B cell (primary cell): Measurements from ENCODE around the gene NT5C1B. TPM values are rescaled to one million over a fixed set of nuclear protein-coding genes. Genes with fewer than 3 reads are reported as not detected.

Experiments
- ATAC-seq: fragments of 200-7000 bp; cut with Tn5 transposase; one replicate; pipeline ENCODE4 v1.10.0; 2021; ENCODE audit warnings: low read depth, mild to moderate bottlenecking, moderate number of reproducible peaks, moderate library complexity
- CTCF ChIA-PET: fragments of 350-600 bp; sonication (Branson Sonifier 250); formaldehyde crosslinking; loops from one replicate; lab custom pipeline; 2021; ENCODE audit warnings: antibody characterized with exemption, inconsistent platforms; lab: Charles Lee
- POLR2A ChIA-PET: fragments of 350-600 bp; sonication (Branson Sonifier 250); formaldehyde crosslinking; loops from one replicate; lab custom pipeline; 2021; ENCODE audit warnings: antibody characterized with exemption; lab: Charles Lee
- DNase-seq: peaks from one replicate; pipeline ENCODE4 v3.0.0; 2013
- H2AFZ ChIP-seq: 2 replicates; pipeline ENCODE4 v1.6.1; 2012; ENCODE audit warnings: mild to moderate bottlenecking, low read depth, low read length; ENCODE audit not compliant: insufficient read depth, poor library complexity, severe bottlenecking
- H3K27ac ChIP-seq, 2 donors: 1 replicate in 1 of 2; 2 replicates in 1 of 2; pipeline ENCODE4 v1.5.1; 2012 to 2013; ENCODE audit warnings: low read length in 2 of 2, mild to moderate bottlenecking in 2 of 2, moderate library complexity in 1 of 2
- H3K27me3 ChIP-seq, 4 experiments: fragments of 200-600 bp in 1 of 4; sonication (generic) in 1 of 4; replicated peaks in 1 of 4; 1 replicate in 2 of 4; 2 replicates in 2 of 4; pipeline versions ENCODE4 v1.6.1 to v1.7.0; 2013 to 2016; ENCODE audit warnings: low read length in 3 of 4, mild to moderate bottlenecking in 2 of 4, mixed read lengths in 1 of 4, moderate library complexity in 1 of 4; ENCODE audit not compliant: insufficient read depth in 4 of 4, control insufficient read depth in 3 of 4; ENCODE audit errors: control extremely low read depth in 1 of 4
- H3K36me3 ChIP-seq, 2 experiments: replicated peaks in 1 of 2; 1 replicate in 1 of 2; 2 replicates in 1 of 2; pipeline versions ENCODE4 v1.6.1 to v1.7.1; 2013; ENCODE audit warnings: low read length in 1 of 2; ENCODE audit not compliant: insufficient read depth in 2 of 2, control insufficient read depth in 1 of 2; ENCODE audit errors: control extremely low read depth in 1 of 2, extremely low read depth in 1 of 2
- H3K4me1 ChIP-seq, 2 donors: fragments of 200-600 bp in 1 of 2; sonication (generic) in 1 of 2; 1 replicate in 1 of 2; 2 replicates in 1 of 2; pipeline versions ENCODE4 v1.5.1 to v1.6.1; 2013 to 2017; ENCODE audit warnings: low read length in 2 of 2; ENCODE audit not compliant: control insufficient read depth in 2 of 2, insufficient read depth in 2 of 2
- H3K4me2 ChIP-seq: replicated peaks from 2 replicates; pipeline ENCODE3; 2012; ENCODE audit warnings: mild to moderate bottlenecking, low read depth, low read length; ENCODE audit not compliant: poor library complexity, severe bottlenecking
- H3K4me3 ChIP-seq, 5 experiments: fragments of 200-600 bp in 1 of 5; sonication (generic) in 1 of 5; 1 replicate in 3 of 5; 2 replicates in 2 of 5; pipeline versions ENCODE4 v1.5.1 to v1.7.0; 2011 to 2016; ENCODE audit warnings: low read length in 4 of 5, mild to moderate bottlenecking in 4 of 5, low read depth in 2 of 5, control low read depth in 1 of 5, moderate library complexity in 1 of 5; ENCODE audit not compliant: insufficient read depth in 1 of 5; ENCODE audit errors: control extremely low read depth in 1 of 5, extremely low read depth in 1 of 5
- H3K79me2 ChIP-seq: fragments of 200-600 bp; sonication (generic); one replicate; pipeline ENCODE4 v1.6.0; 2016; ENCODE audit warnings: low read length; ENCODE audit not compliant: control insufficient read depth, insufficient read depth
- H3K9ac ChIP-seq: fragments of 200-600 bp; sonication (generic); 2 replicates; pipeline ENCODE4 v1.6.1; 2017; ENCODE audit warnings: mild to moderate bottlenecking, low read length, moderate library complexity
- H3K9me3 ChIP-seq, 3 donors: one replicate each; pipeline versions ENCODE4 v1.6.1 to v1.7.1; 2013; ENCODE audit warnings: low read length in 2 of 3; ENCODE audit not compliant: control insufficient read depth in 2 of 3, insufficient read depth in 1 of 3; ENCODE audit errors: control extremely low read depth in 1 of 3
- H4K20me1 ChIP-seq: 2 replicates; pipeline ENCODE4 v1.6.0; 2012; ENCODE audit warnings: mild to moderate bottlenecking, low read length; ENCODE audit not compliant: insufficient read depth, control insufficient read depth, poor library complexity, severe bottlenecking
- H3K27ac Mint-ChIP-seq: one replicate; pipeline ENCODE4 v1.8.0; 2021; ENCODE audit warnings: mixed read lengths
- H3K27me3 Mint-ChIP-seq: one replicate; pipeline ENCODE4 v1.8.0; 2021; ENCODE audit warnings: mixed read lengths
- H3K4me1 Mint-ChIP-seq: one replicate; pipeline ENCODE4 v1.8.0; 2021; ENCODE audit warnings: mixed read lengths
- H3K4me3 Mint-ChIP-seq: one replicate; pipeline ENCODE4 v1.8.0; 2021; ENCODE audit warnings: mixed read lengths
- H3K9me3 Mint-ChIP-seq: one replicate; pipeline ENCODE4 v1.8.0; 2022; ENCODE audit warnings: mixed read lengths; ENCODE audit not compliant: insufficient read depth
- CTCF ChIP-seq: fragments of 200-600 bp; IDR thresholded peaks from one replicate; pipeline ENCODE4 v1.8.0; 2022; ENCODE audit warnings: antibody characterized with exemption, mild to moderate bottlenecking
- EZH2 ChIP-seq: IDR thresholded peaks from 2 replicates; pipeline ENCODE4 v1.6.1; 2012; ENCODE audit warnings: borderline replicate concordance, low read depth, mild to moderate bottlenecking, moderate library complexity, low read length; ENCODE audit not compliant: insufficient read depth, poor library complexity, severe bottlenecking
- WGBS: methylation state at CpG from one replicate; pipeline ENCODE4 v1.1.5; 2013; ENCODE audit warnings: missing lambda C conversion rate; ENCODE audit not compliant: insufficient coverage; 5-methylcytosine and 5-hydroxymethylcytosine counted together
- intact Hi-C: fragments of 100-400 bp; cut with micrococcal nuclease; formaldehyde crosslinking; loops from one replicate; pipeline ENCODE4 v1.10.0; 2022
- polyA plus RNA-seq: library from polyadenylated mRNA; depleted of rRNA; stranded (reverse); fragments of >200 nt; gene quantifications from 2 replicates; pipeline ENCODE4 v1.2.3, GENCODE V29; 2012
- total RNA-seq, 2 donors: library from RNA; stranded (reverse); fragments of 120-200 nt in 1 of 2; gene quantifications; 1 replicate in 1 of 2; 2 replicates in 1 of 2; pipeline versions ENCODE4 v1.2.3 to v1.2.4, GENCODE V29; 2013 to 2022

The NT5C1B gene
- total and polyA plus RNA-seq, 2 donors (not counting 1 experiment from before 2014, with no cell fraction given): not detected

- Mint-ChIP-seq H3K27me3 (no peaks in the 10 kb centered on the region), H3K4me3 (no peak overlapping the region), H3K4me1 (no peaks in the 10 kb centered on the region), H3K9me3 (no peaks in the 10 kb centered on the region), H3K27ac (no peak overlapping the region)
- no peak for ATAC-seq
- Histone ChIP-seq H3K9ac (no peak overlapping the region), H3K27ac (no peak overlapping the region), H3K9me3 (peaks cover 0 to 2% (median 1%) of the 10 kb centered on the region in 3 donors), H3K36me3 (no peaks in the 10 kb centered on the region), H4K20me1 (no peaks in the 10 kb centered on the region), H3K4me3 (no peak overlapping the region), H3K79me2 (no peaks in the 10 kb centered on the region), H3K4me2 (no peak overlapping the region), H3K4me1 (no peaks in the 10 kb centered on the region), H3K27me3 (no peaks in the 10 kb centered on the region), H2AFZ (no peak overlapping the region)
- no peak for TF ChIP-seq EZH2
- no peak for TF ChIP-seq CTCF
- POLR2A ChIA-PET: no interaction called here
- DNase-seq: no peak
- intact Hi-C loops: no loop called here
- no CpG with 5 or more reads among the region's 2 CpGs for WGBS
- CTCF ChIA-PET: no interaction called here
These were observed 29.7 kb upstream of the NT5C1B start for GRCh38 chr2:18619091-18619490.

- no peak overlapping the region for H2AFZ ChIP-seq
- H3K4me1 ChIP-seq: no peaks in the 10 kb centered on the region
- peaks cover 0 to 2% (median 1%) of the 10 kb centered on the region in 3 donors for H3K9me3 ChIP-seq
- H3K9ac ChIP-seq: no peak overlapping the region
- H4K20me1 ChIP-seq: no peaks in the 10 kb centered on the region
- no peak overlapping the region for H3K4me3 Mint-ChIP-seq
- CTCF ChIA-PET: interaction anchor here (0.7 to 1.3 kb wide), 2 partner anchors 9 to 1488 kb away, joined by 3 to 4 read pairs; no protein-coding TSS in a partner anchor
- POLR2A ChIA-PET: no interaction called here
- no peaks in the 10 kb centered on the region for H3K36me3 ChIP-seq
- H3K79me2 ChIP-seq: no peaks in the 10 kb centered on the region
- ATAC-seq: no peak
- H3K9me3 Mint-ChIP-seq: no peaks in the 10 kb centered on the region
- no peak overlapping the region for H3K27ac ChIP-seq
- no peaks in the 10 kb centered on the region for H3K4me1 Mint-ChIP-seq
- H3K4me3 ChIP-seq: no peak overlapping the region
- no peaks in the 10 kb centered on the region for H3K27me3 ChIP-seq
- no peak overlapping the region for H3K4me2 ChIP-seq
- intact Hi-C loops: no loop called here
- no peak for DNase-seq
- H3K27me3 Mint-ChIP-seq: no peaks in the 10 kb centered on the region
- H3K27ac Mint-ChIP-seq: no peak overlapping the region
- TF ChIP-seq EZH2 (no peak), CTCF (no peak)
These were observed 24.7 kb upstream of the NT5C1B start for GRCh38 chr2:18614041-18614440.
